Posterior cingulate gyrus (tissue), 11 donors: Measurements from ENCODE around the gene ADAMTS17.
A peak's percentile ranks its signal among the peaks of the same experiment; 100 is the strongest.

Experiments
- DNase-seq, 10 donors: peaks; one replicate each; pipeline versions ENCODE4 v3.0.0 to v3.0.0-alpha.2; 2020 to 2021; ENCODE audit warnings: mixed read lengths in 3 of 10
- intact Hi-C: fragments of 100-400 bp; cut with DNase I; formaldehyde crosslinking; loops from one replicate; pipeline ENCODE4 v1.15.1; 2023

ADAMTS17 gene

GRCh38 chr15:99974246-99974645 is 367.5 kb downstream of the ADAMTS17 start:
- intact Hi-C loops, result no loop called here
- DNase-seq, result peak in 2 of 10 donors; percentile 44 to 62

DNA sequence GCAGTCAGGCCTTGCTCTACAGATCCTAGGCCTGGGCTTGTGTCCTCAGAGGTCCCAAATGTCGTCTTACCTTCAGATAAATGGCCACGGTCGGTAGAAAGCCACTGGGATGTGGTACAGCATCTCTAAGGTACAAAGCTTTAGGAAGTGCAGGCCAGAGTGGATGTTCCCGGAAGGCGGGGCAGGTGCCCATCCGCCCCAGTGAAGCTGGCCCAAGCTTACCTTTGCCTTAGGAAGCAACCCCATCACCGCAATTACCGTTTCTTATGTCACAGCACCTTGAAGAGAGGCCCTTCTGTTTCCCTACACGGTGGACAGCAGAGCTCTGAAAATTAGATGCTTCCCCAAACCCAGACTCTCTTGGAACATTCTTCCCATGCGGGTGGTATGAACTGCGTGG is 368.4 kb downstream of the ADAMTS17 start:
- intact Hi-C loops, result no loop called here
- DNase-seq, result peak in 1 of 10 donors; percentile 16

DNA sequence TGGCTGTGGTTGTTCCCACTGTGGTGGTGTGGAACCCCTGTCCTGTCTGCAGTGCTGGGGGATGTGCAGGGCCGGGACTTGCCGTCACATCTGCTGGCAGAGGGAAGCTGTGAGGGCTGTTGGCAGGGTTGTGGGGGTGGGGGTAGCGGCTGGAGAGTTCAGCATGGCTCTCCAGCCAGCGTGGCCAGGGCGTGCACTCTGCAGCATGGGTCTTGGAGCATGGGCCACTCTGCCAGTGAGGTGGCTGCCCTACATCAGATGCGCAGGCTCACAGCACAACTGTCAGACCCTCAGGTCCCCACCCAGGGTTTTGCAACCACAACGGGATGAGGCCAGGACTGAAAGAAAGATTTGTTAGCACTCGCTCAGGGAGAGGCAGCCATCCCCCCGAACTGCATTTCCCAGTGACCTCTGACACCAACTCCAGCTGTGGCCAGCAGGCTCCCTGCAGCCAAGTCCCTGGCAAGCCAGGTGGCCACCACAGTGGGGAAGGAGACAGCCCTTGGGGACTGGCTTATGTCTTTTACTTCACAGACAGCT is 370.8 kb downstream of the ADAMTS17 start:
- peak in 2 of 10 donors; percentile 3 to 43 for DNase-seq
- intact Hi-C loops, result no loop called here

- DNase-seq, result peak in 1 of 10 donors; percentile 67
- intact Hi-C loops, result no loop called here
These were observed 372.4 kb downstream of the ADAMTS17 start for GRCh38 chr15:99969261-99969920.

GRCh38 chr15:99967841-99968371 is 373.9 kb downstream of the ADAMTS17 start:
- peak in 1 of 10 donors; percentile 22 for DNase-seq
- intact Hi-C loops, result no loop called here

DNA sequence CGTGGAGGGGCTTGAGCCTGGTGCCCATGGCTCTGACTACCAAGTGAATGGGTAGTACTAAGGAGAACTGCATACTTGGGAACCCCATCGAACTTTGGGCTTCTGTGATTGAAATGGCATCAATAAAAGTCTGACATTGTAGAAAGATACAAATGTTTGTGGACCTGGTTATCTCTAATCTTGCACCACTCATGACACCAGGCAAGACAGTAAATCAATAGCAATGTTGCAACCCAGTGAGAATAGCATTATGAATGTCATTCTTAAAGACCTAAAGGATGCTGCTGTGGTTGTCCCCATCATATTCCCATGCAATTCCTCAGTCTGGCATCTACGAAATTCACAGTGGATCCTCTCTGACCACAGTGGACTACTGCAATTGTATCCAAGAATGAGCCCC is 375.0 kb downstream of the ADAMTS17 start:
- intact Hi-C loops, result no loop called here
- DNase-seq, result no peak

GRCh38 chr15:99965376-99965775 is 376.4 kb downstream of the ADAMTS17 start:
- intact Hi-C loops, result no loop called here
- peak in 1 of 10 donors; percentile 3 for DNase-seq

- DNase-seq, result no peak
- intact Hi-C loops, result no loop called here
These were observed 377.8 kb downstream of the ADAMTS17 start for GRCh38 chr15:99963976-99964375.

DNA sequence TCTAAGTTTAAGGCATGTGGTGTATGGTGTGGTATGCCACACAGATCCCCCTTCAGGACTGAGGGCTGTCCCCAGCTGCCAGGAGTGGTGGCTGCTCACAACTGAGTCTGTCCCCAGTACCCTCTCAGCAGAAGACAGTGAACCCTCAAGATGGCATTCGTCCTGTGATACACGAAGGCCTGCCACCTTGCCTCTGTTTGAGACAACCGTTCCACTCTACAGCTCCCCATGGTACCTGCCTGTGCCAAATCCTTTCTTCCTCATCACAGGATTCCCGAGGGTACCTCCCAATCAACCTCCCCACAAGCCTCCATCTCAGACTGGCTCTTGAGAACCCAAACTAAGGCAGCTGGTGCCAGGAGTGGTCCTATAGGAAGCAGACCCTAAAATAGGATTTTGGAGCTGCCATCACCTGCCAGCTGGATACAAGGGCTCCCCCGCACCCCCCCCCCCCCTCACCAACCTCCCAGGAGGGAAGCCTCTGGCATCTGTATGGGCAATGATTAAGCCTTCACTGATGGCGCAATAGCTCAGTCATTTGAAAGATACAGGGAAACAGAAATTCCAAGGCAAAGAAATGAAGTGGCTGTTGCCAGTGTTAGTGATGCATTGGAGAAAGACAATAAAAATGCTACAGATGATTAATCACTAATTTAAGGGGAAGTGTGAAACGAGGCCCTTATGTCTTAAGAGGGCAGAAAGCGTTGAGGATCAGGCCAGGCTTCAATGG is 378.5 kb downstream of the ADAMTS17 start:
- DNase-seq, result peak in 1 of 10 donors; percentile 29
- intact Hi-C loops, result no loop called here

DNA sequence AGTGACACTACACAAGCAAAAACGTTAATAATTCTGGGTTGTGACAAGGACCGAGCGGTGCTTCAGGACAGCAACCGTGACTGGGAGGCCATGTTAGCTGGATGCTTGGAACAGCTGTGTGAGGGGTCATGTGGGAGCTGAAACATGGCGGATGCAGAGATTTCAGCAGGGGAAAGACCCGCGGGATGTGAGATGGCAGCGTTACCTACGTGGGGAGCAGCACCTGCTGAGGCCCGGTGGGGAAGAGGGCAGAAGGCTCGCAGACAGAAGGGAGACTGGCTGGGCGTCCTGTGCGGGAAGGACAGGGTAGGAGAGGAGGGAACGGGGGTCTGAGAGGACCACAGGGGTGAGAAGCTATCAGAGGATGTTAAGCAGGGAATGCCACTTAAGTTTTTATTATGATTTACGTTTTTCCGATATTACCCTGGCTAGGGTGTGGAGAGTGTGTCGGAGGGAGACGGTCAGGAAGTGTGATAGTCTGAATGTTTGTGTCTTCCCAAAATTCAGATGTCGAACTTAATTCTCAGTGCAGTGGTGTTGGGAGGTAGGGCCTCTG is 379.7 kb downstream of the ADAMTS17 start:
- intact Hi-C loops, result no loop called here
- DNase-seq, result peak in 1 of 10 donors; percentile 56

DNA sequence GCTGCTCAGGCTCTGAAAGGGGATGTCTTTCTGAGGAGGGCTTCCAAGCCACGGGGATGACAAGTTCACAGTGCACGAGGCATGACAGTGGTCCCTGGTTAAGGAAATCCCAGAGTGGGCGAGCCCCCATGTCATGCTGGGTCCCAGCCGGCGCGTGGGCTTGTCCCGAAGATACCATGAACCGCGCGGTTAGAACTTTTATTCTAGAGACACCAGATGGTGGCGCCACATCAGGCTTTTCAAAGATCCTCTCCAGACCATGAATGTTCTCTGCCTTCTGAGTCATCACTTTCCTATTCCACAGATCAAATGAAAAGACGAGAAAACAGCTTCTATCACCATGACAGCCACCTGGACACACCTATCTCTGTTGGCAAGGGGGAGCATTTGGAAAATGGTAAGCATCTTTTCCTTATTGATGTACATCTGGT is 380.7 kb downstream of the ADAMTS17 start:
- peak in 4 of 10 donors; percentile 12 to 67 (median 32) for DNase-seq
- intact Hi-C loops, result no loop called here

DNA sequence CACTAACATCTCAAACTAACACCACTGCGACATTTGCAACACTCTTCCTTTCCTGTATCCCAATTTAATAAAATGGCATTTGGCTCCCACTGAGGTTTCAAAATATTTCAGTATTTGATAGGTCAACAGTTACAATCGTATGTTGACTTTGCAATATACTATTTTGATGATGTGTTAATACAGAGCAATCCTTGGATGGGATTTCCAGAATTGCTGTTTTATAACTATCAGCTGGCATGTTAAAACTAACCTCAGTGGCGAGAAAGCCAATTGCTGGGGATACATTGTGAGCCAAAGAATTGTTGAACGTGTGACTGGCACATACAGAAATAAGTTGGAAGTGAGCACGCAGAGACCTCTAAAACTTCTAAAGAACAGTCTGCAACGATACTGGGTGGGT is 382.4 kb downstream of the ADAMTS17 start:
- DNase-seq, result no peak
- intact Hi-C loops, result no loop called here

- DNase-seq, result peak in 1 of 10 donors; percentile 2
These were observed 383.2 kb downstream of the ADAMTS17 start for GRCh38 chr15:99958426-99959097.

DNA sequence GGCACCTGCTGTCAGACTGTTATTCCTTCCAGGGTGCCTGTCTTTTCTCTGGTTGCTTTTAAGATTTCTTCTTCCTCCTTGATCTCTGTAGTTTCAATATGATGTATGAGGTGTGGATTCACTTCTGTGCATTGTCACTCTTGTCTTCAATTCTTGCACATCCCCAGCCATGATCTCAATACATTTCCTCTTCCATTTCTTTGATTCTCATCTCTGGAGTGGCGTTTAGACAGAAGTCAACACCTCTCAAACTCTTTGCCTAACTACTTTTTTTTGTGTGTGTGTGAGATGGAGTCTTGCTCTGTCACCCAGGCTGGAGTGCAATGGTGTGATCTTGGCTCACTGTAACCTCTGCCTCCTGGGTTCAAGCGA is 384.1 kb downstream of the ADAMTS17 start:
- DNase-seq, result no peak
- intact Hi-C loops, result no loop called here

More at GRCh38 chr15:99958426-99959097, 383.2 kb downstream of the ADAMTS17 start:
- intact Hi-C loops, result no loop called here

DNA sequence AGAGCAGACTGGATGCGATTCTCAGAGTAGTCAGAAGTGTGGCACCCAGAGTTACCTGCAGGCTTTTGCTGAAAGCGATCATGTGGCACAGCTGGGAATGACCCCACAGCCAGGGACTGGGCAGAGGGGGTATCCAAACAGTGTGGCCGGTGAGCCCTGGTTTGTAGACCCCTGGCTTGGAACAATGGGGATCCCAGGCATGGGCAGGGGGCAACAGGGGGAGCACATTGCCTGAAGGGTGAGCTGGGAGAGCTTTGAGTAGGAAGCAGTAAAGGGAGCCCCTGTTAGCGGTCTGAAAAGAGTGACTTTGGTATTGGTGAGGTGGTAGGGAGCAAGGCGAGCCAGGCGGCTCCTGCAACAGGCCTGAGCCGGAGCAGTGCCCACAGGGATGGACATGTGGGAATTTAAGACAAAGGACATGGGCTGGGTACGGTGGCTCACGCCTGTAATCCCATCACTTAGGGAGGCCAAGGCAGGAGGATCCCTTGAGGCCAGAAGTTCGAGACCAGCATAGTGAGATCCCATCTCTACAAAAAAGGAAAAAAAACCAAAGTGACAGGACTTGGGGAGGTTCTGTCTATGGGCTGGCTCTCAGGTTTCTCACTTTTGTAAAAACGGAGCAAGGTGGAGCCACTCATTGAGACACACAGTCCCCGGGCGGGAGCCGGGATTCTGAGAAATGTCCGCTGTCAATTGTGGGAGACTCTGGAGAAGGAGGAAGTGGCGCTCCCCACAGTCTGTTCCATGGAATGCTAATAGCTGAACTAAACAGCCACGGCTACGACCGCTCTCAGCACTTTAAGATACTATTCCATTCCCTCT is 384.7 kb downstream of the ADAMTS17 start:
- DNase-seq, result peak in 1 of 10 donors; percentile 79
- intact Hi-C loops, result no loop called here

DNA sequence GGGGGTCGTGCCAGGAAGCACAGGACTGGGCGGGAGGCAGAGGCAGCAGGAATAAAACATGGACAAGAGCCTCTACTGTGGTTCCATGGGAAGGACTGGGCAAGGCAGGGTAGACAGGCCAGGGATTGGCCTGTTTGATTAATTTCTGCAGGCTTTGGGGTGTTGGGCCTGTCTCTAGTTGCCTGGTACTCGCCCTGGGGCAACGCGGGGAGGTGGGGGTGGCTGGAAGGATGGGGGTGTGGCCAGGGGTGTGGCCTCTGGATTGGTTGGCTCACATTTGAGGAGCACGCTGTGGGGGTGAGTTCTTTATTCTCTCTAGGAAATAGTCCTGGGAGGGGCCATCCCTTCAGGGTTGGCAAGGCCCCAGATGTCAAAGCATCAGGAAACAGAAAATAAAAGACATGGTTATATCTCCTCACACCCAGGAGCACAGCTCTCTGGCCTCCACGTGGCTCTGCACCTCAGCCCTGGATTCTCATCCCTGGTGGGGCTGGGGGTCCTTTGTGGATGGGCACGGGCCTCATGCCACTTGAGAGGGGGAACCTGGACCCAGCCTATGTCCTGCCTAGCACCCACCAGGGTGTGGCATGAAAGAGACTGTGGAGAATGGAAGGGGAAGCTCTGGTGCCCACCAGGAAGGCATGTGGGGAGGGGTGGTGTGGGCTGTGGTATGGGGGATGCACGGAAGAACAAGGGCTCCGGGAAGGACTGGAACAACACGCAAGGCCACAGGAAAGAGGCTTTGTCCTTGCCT is 385.6 kb downstream of the ADAMTS17 start:
- intact Hi-C loops, result no loop called here
- no peak for DNase-seq

DNA sequence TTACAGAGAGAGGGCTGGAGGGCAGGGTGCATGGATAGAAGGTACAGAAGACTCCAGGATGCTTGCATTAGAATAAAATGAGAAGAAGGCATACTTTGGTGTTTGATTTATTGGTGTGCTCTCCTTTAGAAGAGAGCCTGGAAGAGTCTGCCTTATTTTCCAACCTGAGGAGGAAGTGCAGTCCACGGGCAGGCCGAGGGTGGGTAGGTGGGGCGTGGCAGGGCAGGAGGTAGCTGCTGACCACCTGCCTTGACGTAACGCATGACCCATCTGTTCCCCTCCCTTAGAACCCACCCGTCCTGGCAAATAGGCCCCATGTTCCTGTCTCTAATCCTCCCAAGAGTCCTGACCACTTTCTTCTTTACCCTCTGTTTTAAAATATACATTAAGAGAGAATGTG is 386.2 kb downstream of the ADAMTS17 start:
- DNase-seq, result no peak
- intact Hi-C loops, result no loop called here

DNA sequence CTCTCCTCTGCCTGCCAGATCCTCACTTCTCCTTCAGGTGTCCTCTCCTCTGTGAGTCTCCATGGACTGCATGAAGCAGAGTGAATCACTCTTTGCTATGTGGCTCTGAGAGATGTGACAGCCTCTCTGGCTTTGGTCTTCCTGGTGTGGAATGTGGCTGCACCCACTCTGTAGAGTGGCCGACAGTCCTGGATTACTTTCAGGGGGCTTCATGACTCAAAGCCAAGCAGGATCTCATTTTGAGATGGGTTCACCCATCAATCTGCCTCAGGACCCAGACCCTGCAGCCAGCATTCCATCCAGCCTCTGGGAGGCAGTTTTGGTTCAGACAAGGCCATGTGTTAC is 386.6 kb downstream of the ADAMTS17 start:
- intact Hi-C loops, result no loop called here
- DNase-seq, result no peak
